Measurements from ENCODE around the gene SETD1B.
A peak's percentile ranks its signal among the peaks of the same experiment; 100 is the strongest.

SETD1B gene

DNA sequence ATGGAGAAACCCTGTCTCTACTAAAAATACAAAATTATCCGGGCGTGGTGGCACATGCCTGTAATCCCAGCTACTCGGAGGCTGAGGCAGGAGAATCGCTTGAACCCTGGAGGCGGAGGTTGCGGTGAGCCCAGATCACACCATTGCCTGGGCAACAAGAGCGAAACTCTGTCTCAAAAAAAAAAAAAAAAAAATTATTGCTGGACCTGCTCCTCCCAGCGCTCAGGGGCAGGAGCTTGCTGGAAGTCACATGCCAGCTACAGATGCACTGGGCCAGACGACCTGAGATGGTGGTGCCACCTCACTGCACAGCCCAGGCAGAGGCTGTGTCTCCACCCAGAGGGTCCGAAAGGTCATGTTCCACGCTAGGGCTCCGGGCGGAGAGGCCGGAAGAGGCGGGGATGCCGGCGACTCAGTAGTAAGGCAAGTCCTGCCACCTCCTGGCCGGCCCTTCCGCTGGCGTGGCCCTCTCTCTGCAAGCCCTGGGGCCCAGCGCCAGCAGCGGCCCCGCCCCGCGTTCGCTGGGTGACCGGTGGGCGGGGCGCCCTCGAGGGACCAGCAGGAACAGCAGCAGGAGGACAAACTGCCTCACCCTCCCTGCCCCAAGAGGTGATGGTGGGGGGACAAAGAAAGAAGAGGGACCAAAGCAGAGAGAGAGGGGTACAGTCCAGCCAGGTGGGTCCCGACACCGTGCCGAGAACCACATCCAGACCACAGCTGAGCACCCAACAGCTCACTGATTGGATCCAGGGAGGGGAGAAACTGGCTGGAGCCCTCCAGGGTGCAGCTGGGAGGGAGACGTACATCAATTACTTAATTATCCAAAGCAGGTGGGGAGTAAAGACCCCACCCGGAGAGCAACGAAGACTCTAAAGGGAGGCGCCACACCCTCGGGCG, 6.7 kb upstream of the SETD1B start:
- no peak for DNase-seq

DNA sequence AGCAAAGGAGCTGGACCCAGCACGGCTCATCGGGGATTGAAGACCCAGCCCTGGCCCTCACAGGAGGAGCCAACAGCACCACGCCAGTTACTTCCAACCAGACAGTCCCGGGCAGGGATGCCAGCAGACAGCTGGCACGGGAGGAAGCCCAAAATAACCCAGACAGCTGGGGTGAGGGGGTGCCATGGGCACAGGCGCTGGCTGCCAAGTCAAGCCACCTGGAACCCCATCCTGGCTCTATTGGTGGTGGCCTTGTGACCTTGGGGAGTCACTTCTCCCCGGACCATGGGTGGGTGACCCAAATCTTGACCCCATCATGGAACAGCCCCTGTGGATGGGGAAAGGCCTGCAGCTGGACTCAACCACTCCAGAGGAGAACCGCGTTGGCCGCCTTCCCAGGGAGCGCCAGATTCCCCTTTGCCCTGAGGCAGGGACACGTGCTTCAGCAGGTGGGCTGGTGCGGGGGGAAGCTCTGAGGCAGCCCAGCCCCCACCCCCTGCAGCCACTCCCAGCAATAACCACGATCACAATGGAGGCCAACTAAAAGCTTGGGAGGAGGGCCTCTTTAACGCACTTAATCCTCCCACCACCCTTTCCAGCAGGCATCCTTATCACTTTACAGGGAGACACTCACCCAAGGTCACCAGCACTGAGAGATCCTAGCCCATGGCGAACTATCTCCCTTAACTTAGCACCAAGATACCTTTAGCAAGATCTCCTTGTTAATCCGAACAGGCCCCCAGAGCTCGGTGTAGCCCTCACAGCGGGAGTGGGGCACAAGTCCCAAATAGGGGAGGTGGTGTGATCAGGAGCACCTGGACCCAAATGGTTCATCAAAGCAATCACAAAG, 5.6 kb upstream of the SETD1B start:
- no peak for DNase-seq

DNA sequence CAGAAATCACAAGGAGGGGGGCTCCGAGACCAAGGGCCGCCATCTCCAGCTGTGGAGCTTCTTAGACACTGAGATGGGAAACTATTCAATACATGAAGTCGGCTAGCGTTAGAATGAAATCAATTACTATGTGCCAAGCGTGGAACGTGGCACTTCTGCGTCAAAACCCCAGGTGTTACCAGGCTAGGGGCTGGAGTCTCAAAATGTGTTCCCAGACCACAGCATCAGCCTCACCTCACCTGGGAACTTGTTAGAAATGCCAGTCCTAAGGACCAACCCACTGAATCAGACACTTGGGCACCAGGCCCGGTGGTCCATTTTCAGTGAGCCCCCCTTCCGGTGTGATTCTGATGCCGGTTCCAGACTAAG, 5.0 kb upstream of the SETD1B start:
- no peak for DNase-seq

DNA sequence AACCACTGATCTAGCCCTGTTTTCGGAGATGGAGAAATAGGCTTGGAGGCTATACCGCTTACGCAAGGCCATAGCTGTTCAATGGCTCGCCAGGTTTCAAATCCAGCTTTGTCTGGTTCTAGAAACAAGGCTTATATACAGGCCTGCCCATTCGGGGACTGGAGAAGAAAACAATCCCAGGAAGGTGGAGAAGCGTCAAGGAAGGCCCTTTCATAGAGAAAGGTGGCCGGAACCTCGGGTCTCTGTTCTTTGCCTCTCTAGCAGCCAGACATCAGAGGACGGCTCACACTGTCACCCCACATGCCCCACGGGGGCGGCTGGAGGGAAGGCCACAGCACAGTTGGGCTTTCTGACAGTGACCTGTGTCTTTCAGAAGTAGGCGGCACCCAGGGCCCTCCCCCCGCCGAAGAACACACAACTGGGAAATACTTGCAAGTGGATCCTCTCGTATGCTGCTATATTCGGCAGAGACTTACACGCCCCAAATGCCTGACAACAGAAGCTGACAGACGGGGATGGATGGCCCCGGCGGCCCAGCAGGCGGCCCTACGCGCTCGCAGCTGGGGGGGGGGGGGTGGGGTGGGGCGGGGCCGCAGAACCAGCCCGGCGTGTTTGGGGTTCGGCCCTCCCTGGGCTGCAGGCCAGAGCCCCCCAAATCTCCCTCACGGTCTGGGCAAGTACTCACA, 4.5 kb upstream of the SETD1B start:
- peak; percentile 89 for DNase-seq

DNA sequence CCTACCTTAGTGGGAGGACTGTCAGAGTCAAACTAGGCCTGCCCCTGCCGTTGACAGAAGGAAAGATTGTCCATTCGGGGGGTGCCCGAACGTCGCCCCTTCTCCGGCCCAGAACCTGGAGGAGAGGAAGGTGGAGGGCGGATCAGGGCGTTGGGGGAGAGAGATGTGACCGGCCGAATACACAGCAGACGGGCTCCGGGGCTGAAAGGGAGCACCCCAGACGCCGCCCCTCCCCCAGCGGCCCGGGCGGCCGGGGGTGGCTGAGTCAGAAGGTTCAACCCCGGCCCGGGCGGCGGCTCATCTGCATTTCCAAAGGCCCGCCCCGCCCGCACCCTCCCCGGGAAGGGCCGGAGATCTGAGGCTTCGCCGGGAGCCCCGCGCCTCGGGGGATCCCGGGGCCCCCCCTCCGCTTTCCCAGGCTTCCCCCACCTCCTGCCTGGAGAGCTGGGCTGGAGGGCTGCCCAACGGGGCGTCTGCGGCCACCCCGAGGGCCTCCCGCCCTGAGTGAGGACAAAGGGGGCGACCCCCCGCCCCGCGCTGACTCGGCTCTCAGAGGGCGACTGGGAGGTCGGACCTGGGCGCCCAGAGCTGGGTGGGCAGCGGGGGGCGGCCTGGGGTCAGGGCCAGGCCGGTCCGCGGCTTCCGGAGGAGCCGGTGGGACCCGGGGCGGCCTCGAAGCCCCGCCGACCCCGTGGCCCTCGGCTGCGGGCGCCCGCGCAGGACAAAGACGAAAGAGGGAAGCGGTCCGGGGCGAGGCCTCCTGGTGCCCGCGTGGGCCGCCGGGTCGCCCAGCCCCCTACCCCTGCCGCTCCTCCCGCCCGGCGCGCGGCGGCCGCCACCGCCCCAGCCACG, 3.7 kb upstream of the SETD1B start:
- DNase-seq: peak; percentile 96

DNA sequence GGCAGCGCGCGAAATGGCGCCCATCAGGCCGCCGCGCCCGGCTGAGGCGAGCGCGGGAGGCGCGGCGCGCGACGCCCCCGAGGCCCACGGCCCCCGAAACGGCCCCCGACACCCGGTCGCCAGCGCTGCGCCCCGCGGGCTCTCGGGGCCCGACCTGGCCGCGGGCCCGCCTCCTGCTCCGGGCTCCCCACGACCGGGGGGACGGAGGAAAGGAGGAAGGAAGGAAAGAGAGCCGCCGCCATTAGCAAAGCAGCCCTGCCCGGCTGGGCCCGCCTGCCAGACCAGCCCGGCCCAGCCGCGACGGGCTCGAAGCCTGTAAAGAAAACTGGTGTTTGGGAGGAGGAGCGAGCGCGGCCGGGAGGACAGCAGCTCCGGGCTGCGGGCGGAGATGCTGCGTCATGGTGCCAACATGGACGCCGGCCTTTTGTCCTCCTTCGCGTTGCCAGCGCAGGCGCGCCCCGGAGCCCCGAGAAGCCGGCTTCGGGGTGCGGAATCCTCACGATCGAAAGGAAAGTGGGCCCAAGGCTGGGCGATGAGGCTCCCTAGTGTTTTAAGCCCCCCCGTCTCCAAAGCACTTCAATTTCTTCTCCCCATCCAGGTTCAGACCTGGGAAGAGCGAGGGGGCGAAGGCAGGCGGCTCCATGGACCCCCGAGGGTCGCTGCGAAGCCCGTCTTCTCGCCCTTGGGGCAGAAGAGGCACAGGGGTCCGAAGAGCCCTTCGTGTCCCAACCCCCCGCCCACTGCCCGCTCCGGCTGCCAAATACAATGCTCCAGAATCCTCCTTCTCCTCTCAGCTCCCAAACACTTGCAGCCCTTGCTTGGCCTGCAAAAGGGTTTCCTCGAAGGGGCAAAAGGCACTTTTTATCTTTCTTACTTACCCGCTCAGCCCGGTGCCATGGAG, 2.9 kb upstream of the SETD1B start:
- DNase-seq: peak; percentile 86

DNA sequence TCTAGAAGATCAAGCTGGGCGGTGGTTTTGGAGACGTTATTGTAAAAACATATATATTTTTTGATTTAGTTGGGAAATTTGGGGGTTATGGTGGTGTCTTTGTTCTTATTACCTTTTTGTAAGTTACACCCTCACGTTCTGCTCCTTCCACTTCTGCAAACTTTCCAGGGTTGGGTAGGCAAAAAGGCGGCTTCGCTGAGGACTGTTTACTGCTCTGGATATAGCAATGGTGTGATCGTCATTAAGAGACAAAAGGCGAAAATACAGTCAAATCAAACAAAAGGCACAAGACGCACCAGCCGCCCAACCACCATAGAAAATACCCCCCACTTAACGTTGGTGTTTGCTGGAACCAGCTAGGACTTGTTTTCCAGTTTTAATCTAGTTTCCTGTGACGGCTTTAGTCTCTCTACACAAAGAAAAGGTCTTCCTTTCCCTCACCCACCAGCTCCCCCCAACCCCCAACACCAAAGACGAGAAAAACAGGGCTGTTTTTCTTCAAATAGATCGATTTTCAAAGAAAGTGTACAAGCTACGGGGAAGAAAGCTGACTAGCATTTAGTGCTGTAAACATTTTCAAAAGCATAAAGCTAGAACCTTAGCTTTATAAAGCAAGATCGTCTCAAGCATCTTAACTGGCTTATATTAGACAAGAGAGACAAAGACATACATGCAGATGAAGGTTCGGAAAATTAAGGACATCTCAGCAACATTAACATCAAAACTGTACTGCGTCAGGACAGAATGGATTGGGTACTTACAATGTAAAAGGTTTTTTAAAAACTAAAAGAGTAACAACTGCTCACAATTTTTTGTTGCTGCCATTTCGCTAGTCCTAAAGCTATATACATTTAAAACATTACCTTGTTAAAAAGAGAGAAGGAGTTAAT, 2.0 kb upstream of the SETD1B start:
- DNase-seq: peak; percentile 58

DNA sequence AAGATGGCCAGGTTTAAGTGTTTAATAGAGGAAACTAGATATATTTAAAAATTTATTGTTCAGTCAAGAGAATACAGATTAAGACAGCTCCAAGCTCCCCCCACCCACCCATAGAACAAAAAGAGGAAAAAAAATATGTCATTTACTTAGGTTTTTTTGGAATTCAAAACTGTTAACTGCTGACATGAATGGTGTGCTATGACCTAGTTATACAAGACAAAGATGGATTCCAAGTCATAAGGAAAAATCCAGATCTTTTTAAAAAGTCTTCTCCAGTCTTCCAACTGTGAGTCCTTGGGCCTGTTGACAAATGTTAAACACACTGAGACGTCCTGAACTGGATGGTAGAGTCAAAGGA, 1.3 kb upstream of the SETD1B start:
- DNase-seq: no peak

DNA sequence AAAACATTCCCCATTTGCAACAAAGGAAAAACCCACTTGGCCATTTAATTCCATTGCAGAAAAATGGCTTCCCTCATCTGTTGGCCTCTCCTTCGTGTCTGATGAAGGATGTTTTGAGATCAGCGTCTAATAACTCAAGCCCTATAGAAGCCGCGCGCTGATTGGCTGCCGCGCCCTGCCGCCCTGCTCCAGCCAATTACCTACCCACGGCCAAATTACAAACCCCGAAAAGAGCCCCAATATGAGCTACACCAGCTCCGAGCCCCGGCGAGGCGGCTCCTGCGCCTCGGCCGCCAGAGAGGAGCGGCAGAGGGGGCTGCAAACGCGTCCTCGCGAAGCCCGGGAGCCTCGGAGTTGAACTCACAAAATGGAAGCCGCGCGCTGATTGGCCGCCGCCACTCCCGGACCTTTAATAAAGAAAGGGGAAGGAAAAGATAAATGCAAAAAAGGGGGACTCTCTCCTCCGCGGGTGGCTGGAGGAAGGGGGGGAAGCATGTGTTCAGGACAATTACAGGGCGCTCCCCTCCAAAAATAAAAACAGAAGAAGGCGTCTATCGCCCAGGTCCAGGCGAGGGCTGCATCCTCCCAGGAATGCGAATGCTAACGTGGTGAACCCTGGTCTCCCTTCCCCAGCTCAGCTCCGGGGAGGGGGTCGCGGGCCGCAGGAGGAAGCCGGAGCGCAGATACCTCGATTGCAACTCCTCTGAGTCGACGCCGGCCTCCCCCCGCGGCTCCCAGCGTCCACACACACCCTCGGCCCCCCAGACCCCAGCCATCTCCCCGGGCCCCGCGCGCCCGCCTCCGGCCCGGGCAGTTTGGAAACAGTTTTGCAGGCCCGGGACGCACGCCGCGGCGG, 738 bp upstream of the SETD1B start:
- peak; percentile 98 for DNase-seq

DNA sequence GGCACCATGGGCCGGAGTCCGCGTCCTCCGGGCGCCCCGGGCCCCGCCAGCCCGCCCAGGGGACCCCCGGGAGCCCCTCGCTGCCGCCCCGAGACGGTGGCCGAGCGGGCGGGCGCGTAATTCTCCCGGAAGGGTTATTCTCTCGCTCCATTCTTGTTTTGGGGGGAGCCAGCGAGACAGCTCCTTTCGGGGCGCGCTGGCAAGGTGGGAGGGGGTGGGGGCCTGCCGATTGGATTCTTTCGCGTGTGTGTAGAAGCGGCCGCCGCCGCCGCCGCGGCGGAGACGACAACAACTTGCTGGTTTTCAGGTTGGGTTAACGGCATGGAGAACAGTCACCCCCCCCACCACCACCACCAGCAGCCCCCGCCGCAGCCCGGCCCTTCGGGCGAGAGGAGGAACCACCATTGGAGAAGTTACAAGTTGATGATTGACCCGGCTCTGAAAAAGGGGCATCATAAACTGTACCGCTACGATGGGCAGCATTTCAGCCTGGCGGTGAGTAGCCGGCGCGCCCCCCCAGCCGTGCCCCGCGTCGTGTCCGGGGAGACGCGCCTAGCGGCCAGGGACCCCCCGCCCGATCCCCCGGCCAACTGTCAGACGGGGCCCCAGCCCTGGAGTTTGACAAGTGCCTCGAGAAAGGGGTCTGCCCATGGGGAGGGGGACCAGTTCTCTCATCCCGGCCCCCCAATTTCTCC, 755 bp downstream of the SETD1B start:
- DNase-seq: no peak

DNA sequence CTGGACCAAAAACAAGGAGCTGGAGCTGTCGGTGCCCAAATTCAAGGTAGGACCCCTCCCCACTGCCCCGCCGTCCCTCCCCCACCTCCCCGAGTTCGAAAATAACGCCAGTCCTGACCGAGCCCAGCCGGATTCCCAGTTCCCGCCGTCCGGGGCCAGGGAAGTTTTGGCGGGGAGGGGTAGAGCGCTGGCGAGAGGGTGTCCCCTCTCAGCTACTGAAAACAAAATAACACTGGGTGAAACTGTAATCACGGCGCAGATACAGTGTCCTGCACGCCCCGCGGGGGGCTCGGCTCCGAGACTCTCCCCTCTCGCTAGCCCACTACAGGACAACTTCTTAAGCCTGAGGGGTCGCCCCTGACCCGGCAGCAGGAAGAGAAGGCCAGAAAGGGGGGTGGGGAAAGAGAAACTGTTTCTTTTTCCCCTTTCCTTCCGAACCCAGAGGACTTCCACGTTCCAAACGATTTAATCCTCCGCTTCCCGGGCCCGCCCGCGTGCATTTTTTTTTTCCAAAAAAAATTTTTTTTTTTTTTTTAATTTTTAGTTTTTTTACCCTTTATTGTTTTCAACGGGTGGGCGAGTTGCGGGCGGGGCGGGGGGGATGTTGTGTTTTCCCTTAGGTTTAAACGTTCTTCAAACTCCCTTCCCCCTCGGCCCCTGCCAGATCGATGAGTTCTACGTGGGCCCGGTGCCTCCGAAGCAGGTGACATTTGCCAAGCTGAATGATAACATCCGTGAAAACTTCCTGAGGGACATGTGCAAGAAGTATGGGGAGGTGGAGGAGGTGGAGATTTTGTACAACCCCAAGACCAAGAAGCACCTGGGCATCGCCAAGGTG, 1.6 kb downstream of the SETD1B start:
- DNase-seq: no peak

DNA sequence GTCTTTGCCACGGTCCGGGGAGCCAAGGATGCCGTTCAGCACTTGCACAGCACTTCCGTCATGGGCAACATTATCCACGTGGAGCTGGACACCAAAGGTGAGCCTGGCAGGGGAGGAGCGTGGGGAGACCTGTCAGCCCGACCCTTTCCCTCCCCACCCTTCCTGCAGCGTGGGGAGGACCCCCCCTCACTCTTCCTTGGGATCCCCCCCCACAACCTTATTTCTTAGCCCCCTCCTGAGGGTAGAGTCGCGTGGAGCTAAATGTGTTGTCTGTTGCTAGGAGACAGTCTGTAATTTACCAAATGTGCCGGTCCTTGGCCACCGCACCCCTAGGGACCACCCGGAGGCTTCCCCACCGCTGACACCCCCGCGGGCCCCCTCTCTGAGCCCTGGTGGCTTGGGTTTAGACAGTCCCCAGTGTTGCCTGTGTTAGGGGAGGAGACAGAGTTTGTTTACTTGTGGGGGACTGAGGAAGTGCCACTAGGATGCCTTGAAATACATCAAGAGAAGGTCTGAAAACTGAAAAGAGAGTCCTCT, 2.3 kb downstream of the SETD1B start:
- DNase-seq: no peak

DNA sequence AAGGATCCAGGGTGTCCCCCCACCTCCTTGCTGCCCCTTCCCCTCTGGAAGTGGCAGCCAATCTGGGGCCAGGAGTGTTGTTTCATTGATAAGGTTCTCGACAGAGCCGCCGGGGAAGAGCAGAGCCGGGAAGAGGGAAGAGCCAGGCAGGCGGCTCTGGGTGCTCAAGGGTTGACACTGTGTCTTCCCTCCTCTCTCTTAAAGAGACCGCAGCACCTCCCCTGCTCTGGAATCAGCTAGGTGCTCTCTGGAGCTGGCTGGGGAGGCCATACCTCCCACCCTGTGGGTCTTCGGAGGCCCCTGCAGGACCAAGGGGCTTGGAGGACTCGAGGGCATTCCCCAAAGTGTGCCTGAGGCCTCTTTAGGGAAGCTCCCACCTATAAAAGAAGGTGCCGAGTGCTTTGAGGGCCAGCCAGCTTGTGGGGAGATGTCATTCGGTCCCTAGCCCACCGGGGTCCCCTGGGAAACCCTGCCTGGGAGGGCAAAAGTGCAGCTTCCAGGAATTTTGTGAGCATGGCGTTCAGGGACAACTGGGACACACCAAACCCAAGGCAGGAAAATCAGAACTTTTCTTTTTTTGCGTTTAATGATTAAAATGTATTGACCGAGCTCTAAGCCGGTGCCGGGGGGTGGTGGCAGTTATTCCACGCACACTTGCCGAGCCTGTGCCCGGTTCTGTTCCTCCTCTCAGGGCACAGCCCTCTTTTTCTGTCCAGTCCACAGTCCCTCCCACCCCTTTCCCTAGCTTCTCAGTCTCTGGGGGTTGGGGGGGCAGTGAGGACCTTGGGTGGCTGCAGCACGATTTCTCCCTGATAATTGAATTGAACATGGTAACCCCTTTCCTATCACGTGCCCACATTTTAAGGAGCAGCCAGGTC, 3.0 kb downstream of the SETD1B start:
- DNase-seq: no peak

DNA sequence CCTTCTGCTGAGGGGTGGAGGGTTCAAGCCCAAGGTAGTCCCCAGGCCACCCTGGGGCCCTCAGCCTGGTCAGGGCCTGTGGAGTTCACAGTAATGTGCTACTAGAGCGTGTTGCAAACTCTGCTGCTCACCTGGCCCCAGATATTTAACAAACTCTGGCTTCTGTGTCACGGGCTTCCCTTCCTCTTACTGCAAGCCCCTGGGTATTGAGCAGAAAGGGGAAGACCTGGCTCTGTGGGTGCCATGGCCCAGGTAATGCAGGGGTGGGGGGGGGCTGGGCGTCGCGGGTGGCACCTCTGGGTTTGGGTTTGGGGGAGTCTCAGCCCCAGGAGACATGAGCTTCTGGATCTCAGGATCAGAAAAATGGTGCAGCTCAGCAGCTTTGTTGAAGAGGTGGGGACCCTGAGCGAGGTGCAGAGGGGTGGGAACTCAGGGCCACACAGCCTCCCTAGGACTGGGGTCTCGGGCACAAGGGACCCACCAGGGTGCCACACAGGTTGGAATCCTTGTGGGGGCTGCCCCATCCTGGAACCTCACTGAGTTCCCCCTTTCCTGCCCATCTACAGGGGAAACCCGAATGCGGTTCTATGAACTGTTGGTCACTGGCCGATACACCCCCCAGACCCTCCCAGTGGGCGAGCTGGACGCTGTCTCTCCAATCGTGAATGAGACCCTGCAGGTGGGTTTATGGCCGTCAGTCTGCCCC, 4.0 kb downstream of the SETD1B start:
- DNase-seq: no peak

DNA sequence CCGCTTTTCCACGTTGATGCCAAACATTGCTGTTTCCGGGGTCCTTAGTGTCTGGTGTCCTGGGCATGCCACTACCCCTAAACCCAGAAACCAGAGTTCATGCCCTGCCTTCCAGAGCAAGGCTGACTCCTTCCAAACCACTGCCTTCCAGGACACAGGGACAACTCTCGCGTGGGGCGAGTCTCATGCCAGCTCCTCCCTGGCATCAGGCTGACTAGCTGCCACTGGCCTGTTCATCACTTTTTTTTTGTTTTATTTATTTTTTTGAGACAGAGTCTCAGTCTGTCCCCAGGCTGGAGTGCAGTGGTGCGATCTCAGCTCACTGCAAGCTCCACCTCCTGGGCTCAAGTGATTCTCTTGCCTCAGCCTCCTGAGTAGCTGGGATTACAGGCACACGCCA, 4.8 kb downstream of the SETD1B start:
- DNase-seq: no peak

DNA sequence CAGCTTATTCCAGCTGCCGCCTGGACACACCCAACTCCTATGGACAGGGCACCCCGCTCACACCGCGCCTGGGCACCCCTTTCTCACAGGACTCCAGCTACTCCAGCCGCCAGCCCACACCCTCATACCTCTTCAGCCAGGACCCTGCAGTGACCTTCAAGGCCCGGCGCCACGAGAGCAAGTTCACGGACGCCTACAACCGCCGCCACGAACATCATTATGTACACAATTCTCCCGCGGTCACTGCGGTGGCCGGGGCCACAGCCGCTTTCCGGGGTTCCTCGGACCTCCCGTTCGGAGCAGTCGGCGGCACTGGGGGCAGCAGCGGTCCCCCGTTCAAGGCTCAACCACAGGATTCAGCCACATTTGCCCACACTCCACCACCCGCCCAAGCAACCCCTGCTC, 5.9 kb downstream of the SETD1B start:
- DNase-seq: no peak

Data from fibroblast of skin of abdomen (primary cell).